Measurements from ENCODE around the gene SUSD6. TPM values are rescaled to one million over a fixed set of nuclear protein-coding genes. Genes with fewer than 3 reads are reported as not detected.
A peak's percentile ranks its signal among the peaks of the same experiment; 100 is the strongest.

Gene SUSD6
- total RNA-seq, 4 donors from 2014 or later, result 11.9 to 26.3 (median 16.2) TPM

GRCh38 chr14:69701291-69701690 lies 89.9 kb downstream of the SUSD6 start:
- intact Hi-C loops (cut with DNase I; ENCODE audit: low total_unique reads), result no loop called here

GRCh38 chr14:69701857-69702256 lies 90.5 kb downstream of the SUSD6 start:
- no peaks in the 10 kb centered on the region for H3K9me3 ChIP-seq
- in situ Hi-C loops (cut with MboI; ENCODE audit: low sequenced_read_pairs in 4 of 4), result no loop called here
- H3K27ac ChIP-seq, result no peak overlapping the region
- H3K27me3 ChIP-seq, result no peaks in the 10 kb centered on the region
- TF ChIP-seq, protein P1, sequence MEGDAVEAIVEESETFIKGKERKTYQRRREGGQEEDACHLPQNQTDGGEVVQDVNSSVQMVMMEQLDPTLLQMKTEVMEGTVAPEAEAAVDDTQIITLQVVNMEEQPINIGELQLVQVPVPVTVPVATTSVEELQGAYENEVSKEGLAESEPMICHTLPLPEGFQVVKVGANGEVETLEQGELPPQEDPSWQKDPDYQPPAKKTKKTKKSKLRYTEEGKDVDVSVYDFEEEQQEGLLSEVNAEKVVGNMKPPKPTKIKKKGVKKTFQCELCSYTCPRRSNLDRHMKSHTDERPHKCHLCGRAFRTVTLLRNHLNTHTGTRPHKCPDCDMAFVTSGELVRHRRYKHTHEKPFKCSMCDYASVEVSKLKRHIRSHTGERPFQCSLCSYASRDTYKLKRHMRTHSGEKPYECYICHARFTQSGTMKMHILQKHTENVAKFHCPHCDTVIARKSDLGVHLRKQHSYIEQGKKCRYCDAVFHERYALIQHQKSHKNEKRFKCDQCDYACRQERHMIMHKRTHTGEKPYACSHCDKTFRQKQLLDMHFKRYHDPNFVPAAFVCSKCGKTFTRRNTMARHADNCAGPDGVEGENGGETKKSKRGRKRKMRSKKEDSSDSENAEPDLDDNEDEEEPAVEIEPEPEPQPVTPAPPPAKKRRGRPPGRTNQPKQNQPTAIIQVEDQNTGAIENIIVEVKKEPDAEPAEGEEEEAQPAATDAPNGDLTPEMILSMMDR (IDR thresholded peaks at IDR 0.05 in 4 of 5, conservative IDR thresholded peaks at IDR 0.05 in 1 of 5), result no peak
- no peak for TF ChIP-seq POLR2A (IDR thresholded peaks at IDR 0.05)
- peaks cover 7 to 29% of the 10 kb centered on the region in 2 donors for H3K4me1 ChIP-seq
- no peak overlapping the region for H3K4me3 ChIP-seq
- intact Hi-C loops (cut with DNase I; ENCODE audit: low total_unique reads), result no loop called here
- ATAC-seq (no peak), DNase-seq (no peak)
- peaks cover 0 to 18% of the 10 kb centered on the region in 2 donors for H3K36me3 ChIP-seq

More at GRCh38 chr14:69701291-69701690, 89.9 kb downstream of the SUSD6 start:
- H3K4me3 ChIP-seq, result no peak overlapping the region
- no peak overlapping the region for H3K27ac ChIP-seq
- peaks cover 0 to 13% of the 10 kb centered on the region in 2 donors for H3K36me3 ChIP-seq
- in situ Hi-C loops (cut with MboI; ENCODE audit: low sequenced_read_pairs in 4 of 4), result no loop called here
- DNase-seq, result no peak
- no peaks in the 10 kb centered on the region for H3K27me3 ChIP-seq
- no peak for ATAC-seq
- no peaks in the 10 kb centered on the region for H3K9me3 ChIP-seq
- H3K4me1 ChIP-seq, result peaks cover 13 to 34% of the 10 kb centered on the region in 2 donors
- no peak for TF ChIP-seq POLR2A (IDR thresholded peaks at IDR 0.05)
- TF ChIP-seq, protein P1 (IDR thresholded peaks at IDR 0.05 in 4 of 5, conservative IDR thresholded peaks at IDR 0.05 in 1 of 5), result no peak

GRCh38 chr14:69703047-69704039 lies 91.9 kb downstream of the SUSD6 start:
- TF ChIP-seq, protein P1 (IDR thresholded peaks at IDR 0.05 in 4 of 5, conservative IDR thresholded peaks at IDR 0.05 in 1 of 5), result no peak
- DNase-seq, result no peak
- no peaks in the 10 kb centered on the region for H3K27me3 ChIP-seq
- in situ Hi-C loops (cut with MboI; ENCODE audit: low sequenced_read_pairs in 4 of 4) (no loop called here), intact Hi-C loops (cut with DNase I; ENCODE audit: low total_unique reads) (no loop called here)
- no peaks in the 10 kb centered on the region for H3K9me3 ChIP-seq
- H3K4me3 ChIP-seq, result no peak overlapping the region
- peak overlapping the region in 1 of 4 donors; percentile 5 for H3K27ac ChIP-seq
- H3K36me3 ChIP-seq, result peaks cover 0 to 28% of the 10 kb centered on the region in 2 donors
- no peak for ATAC-seq
- H3K4me1 ChIP-seq, result peaks cover 0 to 19% of the 10 kb centered on the region in 2 donors

DNA sequence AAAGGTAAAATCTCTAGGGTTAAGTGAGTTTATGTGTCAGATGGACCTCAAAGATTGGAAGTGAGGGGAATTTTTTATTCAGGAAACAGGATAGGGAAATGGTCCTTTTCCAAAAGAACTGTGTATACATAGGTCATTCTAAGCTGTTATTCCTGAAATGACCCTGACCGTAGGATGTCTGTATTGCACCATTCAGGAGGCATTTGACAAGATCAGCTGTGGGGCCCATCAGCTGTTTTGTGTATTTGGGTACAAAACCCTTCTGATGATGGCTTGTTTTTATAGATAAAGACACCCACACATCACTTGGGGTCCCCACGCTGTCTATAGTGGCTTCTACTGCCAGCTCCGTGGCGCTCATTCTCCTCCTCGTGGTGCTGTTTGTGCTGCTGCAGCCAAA lies 92.9 kb downstream of the SUSD6 start:
- in situ Hi-C loops (cut with MboI; ENCODE audit: low sequenced_read_pairs in 4 of 4), result no loop called here
- TF ChIP-seq, protein P1 (IDR thresholded peaks at IDR 0.05 in 4 of 5, conservative IDR thresholded peaks at IDR 0.05 in 1 of 5), result no peak
- no peak for TF ChIP-seq POLR2A (IDR thresholded peaks at IDR 0.05)
- Histone ChIP-seq H3K36me3 (peaks cover 0 to 37% of the 10 kb centered on the region in 2 donors), H3K27ac (no peak overlapping the region), H3K27me3 (no peaks in the 10 kb centered on the region), H3K4me1 (peaks cover 0 to 19% of the 10 kb centered on the region in 2 donors), H3K9me3 (no peaks in the 10 kb centered on the region), H3K4me3 (no peak overlapping the region)
- DNase-seq (no peak), ATAC-seq (no peak)
- intact Hi-C loops (cut with DNase I; ENCODE audit: low total_unique reads), result no loop called here
